ENCODE data around the gene DLEC1. TPM values are rescaled to one million over a fixed set of nuclear protein-coding genes. Genes with fewer than 3 reads are reported as not detected.
A peak's percentile ranks its signal among the peaks of the same experiment; 100 is the strongest.

Gene DLEC1
- total and polyA plus RNA-seq, 8 donors: 0.14 to 0.75 (median 0.51) TPM

DNA sequence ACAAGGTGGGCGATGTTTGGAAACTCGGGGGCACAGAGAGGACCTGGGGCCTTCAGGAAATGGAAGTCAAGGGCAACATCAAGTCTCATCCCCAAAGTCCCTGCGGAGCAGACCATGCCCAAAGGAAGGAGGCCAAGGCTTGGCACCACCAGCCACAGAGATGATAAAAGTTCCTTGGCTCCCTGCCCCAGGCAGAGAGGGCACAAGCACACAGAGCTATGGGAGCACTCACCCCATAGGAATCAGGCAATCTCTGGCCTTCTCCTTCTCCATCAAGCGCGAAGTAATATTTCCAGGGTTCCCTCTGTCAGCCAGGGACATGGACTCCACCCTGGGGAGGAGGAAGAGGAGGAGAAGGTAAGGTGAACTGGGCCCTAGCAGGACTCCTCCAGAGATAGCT is 90.0 kb downstream of the DLEC1 start:
- intact Hi-C loops (cut with DNase I): no loop called here
- 84 to 88% methylated on average over 5 of the region's 5 CpGs for WGBS, 2 donors
- DNase-seq: peak in 2 of 6 donors; percentile 1 to 10
- no peak for ATAC-seq
- H3K36me3 ChIP-seq: peaks cover 0 to 77% (median 57%) of the 10 kb centered on the region in 3 donors
- no peaks in the 10 kb centered on the region for H3K9me3 ChIP-seq
- no peak overlapping the region for H3K4me3 ChIP-seq
- no peak for TF ChIP-seq CTCF (IDR thresholded peaks at IDR 0.05)
- no peak overlapping the region for H3K27ac ChIP-seq
- no peaks in the 10 kb centered on the region for H3K27me3 ChIP-seq
- peaks cover 7 to 16% (median 10%) of the 10 kb centered on the region in 3 donors for H3K4me1 ChIP-seq
- no peak for FAIRE-seq

GRCh38 chr3:38130631-38131065 is 91.6 kb downstream of the DLEC1 start:
- Histone ChIP-seq H3K4me3 (no peak overlapping the region), H3K4me1 (peaks cover 22 to 32% (median 26%) of the 10 kb centered on the region in 3 donors), H3K27ac (no peak overlapping the region), H3K36me3 (peaks cover 0 to 65% (median 47%) of the 10 kb centered on the region in 3 donors), H3K9me3 (no peaks in the 10 kb centered on the region), H3K27me3 (no peaks in the 10 kb centered on the region)
- intact Hi-C loops (cut with DNase I): no loop called here
- WGBS, 2 donors: 66 to 69% methylated on average over 3 of the region's 3 CpGs
- peak in 1 of 6 donors; percentile 3 for DNase-seq
- no peak for ATAC-seq
- FAIRE-seq: no peak
- no peak for TF ChIP-seq CTCF (IDR thresholded peaks at IDR 0.05)

GRCh38 chr3:38131621-38132369 is 92.8 kb downstream of the DLEC1 start:
- Histone ChIP-seq H3K4me3 (no peak overlapping the region), H3K27me3 (no peaks in the 10 kb centered on the region), H3K27ac (peak overlapping the region in 2 of 4 donors; percentile 50 to 72), H3K4me1 (peaks cover 25 to 34% (median 28%) of the 10 kb centered on the region in 3 donors), H3K36me3 (peaks cover 0 to 54% (median 36%) of the 10 kb centered on the region in 3 donors), H3K9me3 (no peaks in the 10 kb centered on the region)
- FAIRE-seq (no peak), ATAC-seq (no peak), DNase-seq (peak in 1 of 6 donors; percentile 20)
- WGBS, 2 donors: 75 to 76% methylated on average over 6 of the region's 6 CpGs
- intact Hi-C loops (cut with DNase I): no loop called here
- TF ChIP-seq CTCF (IDR thresholded peaks at IDR 0.05): no peak

- no peak for TF ChIP-seq CTCF (IDR thresholded peaks at IDR 0.05)
- Histone ChIP-seq H3K4me3 (no peak overlapping the region), H3K27me3 (no peaks in the 10 kb centered on the region), H3K9me3 (no peaks in the 10 kb centered on the region), H3K36me3 (peaks cover 0 to 40% (median 22%) of the 10 kb centered on the region in 3 donors), H3K4me1 (peaks cover 25 to 38% (median 34%) of the 10 kb centered on the region in 3 donors), H3K27ac (peak overlapping the region; percentile 34 to 76 (median 61))
- ATAC-seq: no peak
- intact Hi-C loops (cut with DNase I): no loop called here
- DNase-seq: no peak
- WGBS, 2 donors: 34 to 51% methylated on average over 3 of the region's 3 CpGs
- no peak for FAIRE-seq
Measured at GRCh38 chr3:38133209-38133556, 94.2 kb downstream of the DLEC1 start.

Data from pancreas (tissue), 10 donors.